ENCODE data around the gene ARHGAP6.

GRCh38 chrX:11189097-11189496 lies 476.6 kb downstream of the ARHGAP6 start:
- TF ChIP-seq POLR2A (IDR thresholded peaks at IDR 0.05) (no peak), CTCF (IDR thresholded peaks at IDR 0.05) (no peak)

Data from ovary (tissue), 3 donors.